K562 (cell line): ENCODE results near the gene PRRT1. TPM values are rescaled to one million over a fixed set of nuclear protein-coding genes. Genes with fewer than 3 reads are reported as not detected.
A peak's percentile ranks its signal among the peaks of the same experiment; 100 is the strongest.

Source experiments
- CAMTA2 ChIP-seq: fragments of 250-450 bp; sonication (Bioruptor Pico); conservative IDR thresholded peaks from 2 replicates; pipeline ENCODE4 v1.5.1; 2022
- DEAF1 ChIP-seq: fragments of 450-650 bp; formaldehyde crosslinking; IDR thresholded peaks from 2 replicates; pipeline ENCODE4 v1.4.0; 2020; ENCODE audit warnings: mild to moderate bottlenecking, moderate library complexity
- MBD1 ChIP-seq: fragments of 250-450 bp; sonication (Bioruptor Pico); IDR thresholded peaks from 2 replicates; pipeline ENCODE4 v1.8.0; 2022; ENCODE audit warnings: inconsistent platforms
- MTF1 ChIP-seq: fragments of 250-450 bp; sonication (Bioruptor Pico); IDR thresholded peaks from 2 replicates; pipeline ENCODE4 v1.9.0; 2021; ENCODE audit warnings: moderate library complexity, mild to moderate bottlenecking, inconsistent platforms, borderline replicate concordance
- ZFP91 ChIP-seq: sonication (generic); formaldehyde crosslinking; IDR thresholded peaks from 2 replicates; pipeline ENCODE4 v1.8.0; 2022; ENCODE audit warnings: mild to moderate bottlenecking, missing genetic modification reagents
- ZMIZ1 ChIP-seq, 2 experiments: fragments of 150-350 bp in 1 of 2; IDR thresholded peaks; 2 replicates each; pipeline ENCODE4 v1.6.1; 2012 to 2016; ENCODE audit warnings: low read depth in 2 of 2, low read length in 2 of 2, mild to moderate bottlenecking in 1 of 2, moderate library complexity in 1 of 2
- ZNF140 ChIP-seq: fragments of 250-450 bp; sonication (Bioruptor Pico); IDR thresholded peaks from 2 replicates; pipeline ENCODE4 v1.8.0; 2021; ENCODE audit warnings: moderate library complexity, mild to moderate bottlenecking, inconsistent platforms
- ZNF282 ChIP-seq: sonication (generic); formaldehyde crosslinking; IDR thresholded peaks from 2 replicates; pipeline ENCODE4 v1.8.1; 2023; ENCODE audit warnings: missing genetic modification reagents
- ZNF311 ChIP-seq: fragments of 250-450 bp; sonication (Bioruptor Pico); IDR thresholded peaks from 2 replicates; pipeline ENCODE4 v1.4.0; 2020; ENCODE audit warnings: mild to moderate bottlenecking, moderate library complexity
- ZNF699 ChIP-seq: fragments of 250-450 bp; sonication (Bioruptor Pico); IDR thresholded peaks from 2 replicates; pipeline ENCODE4 v1.8.0; 2021; ENCODE audit warnings: mild to moderate bottlenecking, moderate library complexity; ENCODE audit not compliant: insufficient replicate concordance
- ZSCAN32 ChIP-seq: fragments of 450-650 bp; formaldehyde crosslinking; IDR thresholded peaks from 2 replicates; pipeline ENCODE4 v1.4.0; 2020; ENCODE audit warnings: mild to moderate bottlenecking, moderate library complexity
- polyA plus RNA-seq, 8 experiments: library from polyadenylated mRNA; depleted of rRNA in 4 of 8; stranded (reverse) in 5 of 8; unstranded in 3 of 8; fragments of >200 nt; fragmentation: Nextera tagmentation in 2 of 8; fragmentation: Illumina TruSeq in 1 of 8; extraction: Ambion mirVana in 2 of 8; extraction: Trizol in 1 of 8; gene quantifications; 2 replicates each; pipeline versions ENCODE4 v1.2.1 to v1.2.3, GENCODE V29; 2011 to 2014; ENCODE audit warnings: inconsistent platforms in 1 of 8, missing spikeins in 1 of 8
- total RNA-seq, 7 experiments: library from RNA; depleted of rRNA in 6 of 7; stranded (reverse); fragments of >200 nt in 6 of 7; fragmentation: Illumina TruSeq in 2 of 7; extraction: Trizol in 2 of 7; gene quantifications; 2 replicates each; pipeline versions ENCODE4 v1.2.1 to v1.2.3, GENCODE V29; 2011 to 2021; ENCODE audit warnings: low replicate concordance in 1 of 7

PRRT1 gene
- total and polyA plus RNA-seq, 9 of the 15 experiments (the other 6 are each of a cell fraction or from before 2014, with no cell fraction given) = 0.14 to 3.5 (median 0.41) TPM

GRCh38 chr6:32195902-32196681, 44.4 kb upstream of the PRRT1 start (continued):
- 0 out of 2 replicates have a peak, but pooled peaks have one; percentile 38 for TF ChIP-seq ZNF311 (CRISPR knock-in tag)
- no peak for TF ChIP-seq MBD1 (CRISPR knock-in tag)
- peak; percentile 55; the same call in 1 of the 2 replicates for TF ChIP-seq ZFP91 (CRISPR knock-in tag)
- no peak for TF ChIP-seq ZNF699
- TF ChIP-seq MTF1 (CRISPR knock-in tag) = no peak
- no peak for TF ChIP-seq ZNF140
- no peak for TF ChIP-seq ZMIZ1 (IDR thresholded peaks at IDR 0.05; ENCODE audit: low read depth in 2 of 2, low read length in 2 of 2)
- TF ChIP-seq ZSCAN32 = peak; percentile 14; the same call in 1 of the 2 replicates
- TF ChIP-seq CAMTA2 (CRISPR knock-in tag) = 0 out of 2 replicates have a peak, but pooled peaks have one; percentile 45
- 0 out of 2 replicates have a peak, but pooled peaks have one; percentile 1 for TF ChIP-seq ZNF282
- TF ChIP-seq DEAF1 = no peak
